DOHH2 (cell line): Measurements from ENCODE around the gene METTL22.

Experiments used
- H3F3A ChIP-seq: fragments of 200-600 bp; sonication (generic), shearing (Covaris generic); 2 replicates; pipeline ENCODE4 v1.6.0; 2016; ENCODE audit warnings: antibody characterized with exemption, mild to moderate bottlenecking; ENCODE audit not compliant: control insufficient read depth, insufficient read depth
- H3K27ac ChIP-seq: fragments of 200-600 bp; sonication (generic); 2 replicates; pipeline ENCODE4 v1.5.1; 2014; ENCODE audit warnings: low read depth, mild to moderate bottlenecking, low read length, moderate library complexity
- H3K27me3 ChIP-seq: fragments of 200-600 bp; sonication (generic); 2 replicates; pipeline ENCODE4 v1.6.1; 2014; ENCODE audit warnings: mild to moderate bottlenecking, low read length, mixed read lengths; ENCODE audit not compliant: control insufficient read depth
- H3K36me3 ChIP-seq: fragments of 200-600 bp; sonication (generic); 2 replicates; pipeline ENCODE4 v1.6.1; 2014; ENCODE audit warnings: mild to moderate bottlenecking, low read length, moderate library complexity, mixed read lengths; ENCODE audit not compliant: control insufficient read depth
- H3K4me1 ChIP-seq: fragments of 200-600 bp; sonication (generic); 2 replicates; pipeline ENCODE4 v1.6.1; 2014; ENCODE audit warnings: mild to moderate bottlenecking, low read length, mixed read lengths; ENCODE audit not compliant: control insufficient read depth
- H3K4me2 ChIP-seq: fragments of 200-600 bp; sonication (generic); 2 replicates; pipeline ENCODE4 v1.6.0; 2014; ENCODE audit warnings: mild to moderate bottlenecking, low read length, moderate library complexity
- H3K4me3 ChIP-seq: fragments of 200-600 bp; sonication (generic); 2 replicates; pipeline ENCODE4 v1.5.1; 2014; ENCODE audit warnings: mild to moderate bottlenecking, low read length, mixed read lengths
- H3K79me2 ChIP-seq: fragments of 200-600 bp; sonication (generic); 2 replicates; pipeline ENCODE4 v1.6.1; 2014; ENCODE audit warnings: mild to moderate bottlenecking, low read length, mixed read lengths; ENCODE audit not compliant: control insufficient read depth
- H3K9me2 ChIP-seq: fragments of 200-600 bp; sonication (generic); replicated peaks from 2 replicates; pipeline ENCODE4 v1.6.1; 2014; ENCODE audit warnings: mild to moderate bottlenecking, low read length, mixed read lengths; ENCODE audit not compliant: control insufficient read depth
- H3K9me3 ChIP-seq: fragments of 200-600 bp; sonication (generic); 2 replicates; pipeline ENCODE4 v1.6.1; 2014; ENCODE audit warnings: antibody characterized with exemption, low read length, mixed read lengths; ENCODE audit not compliant: control insufficient read depth, insufficient read depth
- H4K20me1 ChIP-seq: fragments of 200-600 bp; sonication (generic); 2 replicates; pipeline ENCODE4 v1.6.0; 2014; ENCODE audit warnings: low read depth, mild to moderate bottlenecking, antibody characterized with exemption, low read length, moderate library complexity; ENCODE audit not compliant: control insufficient read depth, insufficient read depth
- CTCF ChIP-seq: fragments of 200-600 bp; sonication (generic); IDR thresholded peaks from one replicate; pipeline ENCODE4 v1.5.1; 2014; ENCODE audit warnings: antibody characterized with exemption, mild to moderate bottlenecking, low read depth, low read length; ENCODE audit not compliant: poor library complexity, severe bottlenecking
- EZH2phosphoT487 ChIP-seq: fragments of 200-600 bp; sonication (generic); IDR thresholded peaks from 2 replicates; pipeline ENCODE4 v1.6.1; 2017; ENCODE audit warnings: borderline replicate concordance, mild to moderate bottlenecking, antibody characterized with exemption, low read length, moderate library complexity, mixed read lengths

METTL22 gene

GRCh38 chr16:8683640-8684039 lies 62.1 kb downstream of the METTL22 start:
- H3K4me3 ChIP-seq, result no peak overlapping the region
- peaks cover 14% of the 10 kb centered on the region for H3K4me1 ChIP-seq
- no peak overlapping the region for H3K27ac ChIP-seq
- no peaks in the 10 kb centered on the region for H3K79me2 ChIP-seq
- TF ChIP-seq EZH2phosphoT487 (no peak), CTCF (no peak)
- H3K36me3 ChIP-seq, result no peaks in the 10 kb centered on the region
- H4K20me1 ChIP-seq, result no peaks in the 10 kb centered on the region
- H3K9me3 ChIP-seq, result peaks cover 10% of the 10 kb centered on the region
- H3K4me2 ChIP-seq, result no peak overlapping the region
- H3F3A ChIP-seq, result no peaks in the 10 kb centered on the region
- no peaks in the 10 kb centered on the region for H3K9me2 ChIP-seq
- peaks cover 17% of the 10 kb centered on the region for H3K27me3 ChIP-seq

- Histone ChIP-seq H3K4me3 (no peak overlapping the region), H3K9me3 (peaks cover 13% of the 10 kb centered on the region), H3K27ac (no peak overlapping the region), H3K27me3 (peaks cover 8% of the 10 kb centered on the region), H3K36me3 (no peaks in the 10 kb centered on the region), H3K4me2 (no peak overlapping the region), H3K4me1 (peaks cover 7% of the 10 kb centered on the region), H3F3A (no peaks in the 10 kb centered on the region), H3K79me2 (no peaks in the 10 kb centered on the region), H3K9me2 (no peaks in the 10 kb centered on the region), H4K20me1 (no peaks in the 10 kb centered on the region)
- TF ChIP-seq CTCF, result no peak
- no peak for TF ChIP-seq EZH2phosphoT487
Observed at GRCh38 chr16:8685617-8686016, 64.1 kb downstream of the METTL22 start.

- peaks cover 2% of the 10 kb centered on the region; the same call in 1 of the 2 replicates for H3K4me1 ChIP-seq
- no peaks in the 10 kb centered on the region for H3K36me3 ChIP-seq
- no peak for TF ChIP-seq CTCF
- TF ChIP-seq EZH2phosphoT487, result no peak
- H3K4me3 ChIP-seq, result no peak overlapping the region
- H3K27ac ChIP-seq, result no peak overlapping the region
- H3K79me2 ChIP-seq, result no peaks in the 10 kb centered on the region
- H3K9me3 ChIP-seq, result peaks cover 13% of the 10 kb centered on the region
- H3K9me2 ChIP-seq, result no peaks in the 10 kb centered on the region
- H3K27me3 ChIP-seq, result peaks cover 8% of the 10 kb centered on the region
- no peaks in the 10 kb centered on the region for H4K20me1 ChIP-seq
- H3F3A ChIP-seq, result no peaks in the 10 kb centered on the region
- H3K4me2 ChIP-seq, result no peak overlapping the region
Observed at GRCh38 chr16:8686031-8686621, 64.6 kb downstream of the METTL22 start.
